ENCODE measurements around the gene GNGT1.

The GNGT1 gene

DNA sequence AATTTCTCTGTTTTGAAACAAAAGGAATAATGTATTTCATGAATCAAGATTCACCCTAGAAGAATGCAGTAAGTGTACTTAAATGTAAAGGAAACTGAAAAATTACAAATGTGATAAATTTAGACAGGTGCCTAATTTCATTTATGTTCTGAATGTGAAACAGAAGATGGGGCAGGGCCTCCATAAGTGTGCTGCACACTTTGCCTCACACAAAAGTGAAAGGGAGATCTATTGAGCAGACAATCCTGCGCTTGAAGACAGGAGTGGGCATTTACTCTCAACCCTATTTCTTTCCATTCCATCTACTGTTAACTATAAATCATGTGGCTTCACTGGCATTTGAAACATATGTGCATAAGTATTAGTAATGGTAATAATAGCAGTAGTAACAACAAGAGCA is 51.4 kb downstream of the GNGT1 start:
- TF ChIP-seq, protein P1, sequence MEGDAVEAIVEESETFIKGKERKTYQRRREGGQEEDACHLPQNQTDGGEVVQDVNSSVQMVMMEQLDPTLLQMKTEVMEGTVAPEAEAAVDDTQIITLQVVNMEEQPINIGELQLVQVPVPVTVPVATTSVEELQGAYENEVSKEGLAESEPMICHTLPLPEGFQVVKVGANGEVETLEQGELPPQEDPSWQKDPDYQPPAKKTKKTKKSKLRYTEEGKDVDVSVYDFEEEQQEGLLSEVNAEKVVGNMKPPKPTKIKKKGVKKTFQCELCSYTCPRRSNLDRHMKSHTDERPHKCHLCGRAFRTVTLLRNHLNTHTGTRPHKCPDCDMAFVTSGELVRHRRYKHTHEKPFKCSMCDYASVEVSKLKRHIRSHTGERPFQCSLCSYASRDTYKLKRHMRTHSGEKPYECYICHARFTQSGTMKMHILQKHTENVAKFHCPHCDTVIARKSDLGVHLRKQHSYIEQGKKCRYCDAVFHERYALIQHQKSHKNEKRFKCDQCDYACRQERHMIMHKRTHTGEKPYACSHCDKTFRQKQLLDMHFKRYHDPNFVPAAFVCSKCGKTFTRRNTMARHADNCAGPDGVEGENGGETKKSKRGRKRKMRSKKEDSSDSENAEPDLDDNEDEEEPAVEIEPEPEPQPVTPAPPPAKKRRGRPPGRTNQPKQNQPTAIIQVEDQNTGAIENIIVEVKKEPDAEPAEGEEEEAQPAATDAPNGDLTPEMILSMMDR (IDR thresholded peaks at IDR 0.05), result no peak
- no peak for TF ChIP-seq ZFX (IDR thresholded peaks at IDR 0.05; ENCODE audit: borderline replicate concordance)

DNA sequence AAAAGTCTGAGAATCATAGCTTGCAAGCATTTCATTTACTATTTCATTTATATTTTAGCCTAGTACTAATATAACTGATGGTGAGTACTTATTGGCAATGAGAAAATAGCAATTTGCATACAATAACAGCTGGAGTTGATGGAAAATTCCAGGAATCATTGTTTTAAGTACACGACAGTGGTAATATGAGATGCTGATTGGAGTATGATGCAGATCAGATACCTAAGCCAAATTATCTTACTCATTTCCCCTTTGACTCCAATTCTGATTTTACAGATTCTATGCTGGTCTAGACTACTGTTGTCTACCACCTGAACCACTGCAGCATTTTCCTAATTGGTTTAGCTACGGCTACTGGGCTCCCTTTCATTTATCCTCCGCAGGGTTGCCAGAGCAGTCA is 51.8 kb downstream of the GNGT1 start:
- H3K27ac ChIP-seq, result no peak overlapping the region
- TF ChIP-seq, protein P1 (IDR thresholded peaks at IDR 0.05), result no peak
- TF ChIP-seq ZFX (IDR thresholded peaks at IDR 0.05; ENCODE audit: borderline replicate concordance), result no peak

More for the DNA sequence above, 51.4 kb downstream of the GNGT1 start:
- H3K27ac ChIP-seq, result no peak overlapping the region

DNA sequence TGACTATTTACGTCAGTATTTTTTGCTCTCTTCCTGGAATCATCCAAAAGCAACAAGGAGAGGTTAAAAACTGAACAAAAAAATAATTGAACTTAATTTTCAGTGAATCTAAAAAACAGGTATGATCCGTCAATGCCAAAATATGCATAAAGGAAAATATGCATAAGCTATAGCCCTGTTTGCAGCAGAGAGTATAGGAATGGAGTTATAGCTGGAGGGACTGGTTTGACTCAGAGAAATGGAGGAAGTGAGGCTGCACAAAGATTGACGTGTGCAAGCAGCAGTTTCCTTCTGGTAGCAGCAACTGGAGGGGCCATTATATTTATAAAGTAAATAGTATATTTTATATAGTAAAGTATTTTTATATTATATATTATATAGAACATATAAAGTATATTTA is 52.3 kb downstream of the GNGT1 start:
- no peak for TF ChIP-seq ZFX (IDR thresholded peaks at IDR 0.05; ENCODE audit: borderline replicate concordance)
- TF ChIP-seq, protein P1 (IDR thresholded peaks at IDR 0.05), result no peak
- no peak overlapping the region for H3K27ac ChIP-seq

All from 22Rv1 (cell line).